H1 (cell line): ENCODE data around the gene GTPBP6. TPM values are rescaled to one million over a fixed set of nuclear protein-coding genes. Genes with fewer than 3 reads are reported as not detected.

Experiments used
- CTCF ChIA-PET: fragments of 300-600 bp; sonication (Branson Sonifier 250); formaldehyde crosslinking; loops from one replicate; lab custom pipeline; 2021; ENCODE audit not compliant: partially characterized antibody; lab: Charles Lee
- POLR2A ChIA-PET: fragments of 300-600 bp; sonication (Branson Sonifier 250); formaldehyde crosslinking; loops from one replicate; lab custom pipeline; 2021; ENCODE audit warnings: inconsistent platforms; ENCODE audit not compliant: partially characterized antibody; lab: Charles Lee
- DNase-seq, 2 experiments: peaks; one replicate each; pipeline versions ENCODE4 v3.0.0 to v3.0.0-alpha.2; 2010 to 2022; ENCODE audit warnings: low spot score in 2 of 2, low read depth in 1 of 2, mixed read lengths in 1 of 2
- FAIRE-seq: peaks from 2 replicates; lab custom pipeline; 2011; peaks lifted over from hg19 to GRCh38; lab: Jason Lieb, UNC
- H2AFZ ChIP-seq: 2 replicates; pipeline ENCODE4 v1.8.1; 2012; ENCODE audit warnings: low read length, inconsistent platforms
- H2AK5ac ChIP-seq: 2 replicates; pipeline ENCODE4 v1.6.1; 2013; ENCODE audit warnings: low read depth, low read length
- H2BK120ac ChIP-seq: replicated peaks from 2 replicates; pipeline ENCODE3; 2013; ENCODE audit warnings: low read depth, low read length, inconsistent platforms
- H2BK12ac ChIP-seq: 2 replicates; pipeline ENCODE4 v1.6.1; 2013; ENCODE audit warnings: low read depth, low read length
- H2BK15ac ChIP-seq: 2 replicates; pipeline ENCODE4 v1.6.1; 2013; ENCODE audit warnings: low read length
- H2BK20ac ChIP-seq: 2 replicates; pipeline ENCODE4 v1.6.1; 2013; ENCODE audit warnings: low read length
- H2BK5ac ChIP-seq: 2 replicates; pipeline ENCODE4 v1.6.1; 2013; ENCODE audit warnings: low read depth, low read length
- H3K14ac ChIP-seq: 2 replicates; pipeline ENCODE4 v1.6.1; 2013; ENCODE audit warnings: inconsistent platforms; ENCODE audit not compliant: insufficient read length
- H3K18ac ChIP-seq: 2 replicates; pipeline ENCODE4 v1.6.1; 2013; ENCODE audit warnings: low read length; ENCODE audit errors: extremely low read depth
- H3K23ac ChIP-seq: 2 replicates; pipeline ENCODE4 v1.6.1; 2013; ENCODE audit warnings: inconsistent platforms; ENCODE audit not compliant: insufficient read length
- H3K23me2 ChIP-seq: 2 replicates; pipeline ENCODE4 v1.6.1; 2013; ENCODE audit warnings: low read depth, low read length
- H3K27ac ChIP-seq: 2 replicates; pipeline ENCODE4 v1.6.1; 2011; ENCODE audit warnings: low read depth, low read length, inconsistent platforms
- H3K27me3 ChIP-seq, 4 experiments: replicated peaks in 1 of 4; 1 replicate in 1 of 4; 2 replicates in 3 of 4; pipeline versions ENCODE4 v1.6.1 to v1.8.1; 2011 to 2013; ENCODE audit warnings: low read length in 3 of 4, mild to moderate bottlenecking in 3 of 4, inconsistent platforms in 2 of 4, mixed read lengths in 2 of 4, moderate library complexity in 1 of 4; ENCODE audit not compliant: control insufficient read depth in 3 of 4, insufficient read depth in 3 of 4; ENCODE audit errors: extremely low read depth in 1 of 4
- H3K36me3 ChIP-seq, 4 experiments: 2 replicates each; pipeline versions ENCODE4 v1.6.1 to v1.8.1; 2011 to 2013; ENCODE audit warnings: mild to moderate bottlenecking in 4 of 4, low read length in 3 of 4, moderate library complexity in 2 of 4, control low read depth in 1 of 4, inconsistent platforms in 1 of 4; ENCODE audit not compliant: insufficient read depth in 4 of 4, control insufficient read depth in 2 of 4
- H3K4ac ChIP-seq: replicated peaks from 2 replicates; pipeline ENCODE3; 2013; ENCODE audit warnings: low read length, low read depth, mixed read lengths, inconsistent platforms; ENCODE audit not compliant: insufficient read length
- H3K4me1 ChIP-seq, 4 experiments: replicated peaks in 1 of 4; 1 replicate in 1 of 4; 2 replicates in 3 of 4; pipeline versions ENCODE4 v1.6.1 to v1.8.1; 2011 to 2013; ENCODE audit warnings: low read length in 3 of 4, inconsistent platforms in 2 of 4, mixed read lengths in 1 of 4; ENCODE audit not compliant: insufficient read depth in 4 of 4, control insufficient read depth in 3 of 4
- H3K4me2 ChIP-seq, 2 experiments: 2 replicates each; pipeline versions ENCODE4 v1.6.1 to v1.8.1; 2011 to 2013; ENCODE audit warnings: low read depth in 2 of 2, low read length in 2 of 2, control low read depth in 1 of 2, inconsistent platforms in 1 of 2, mild to moderate bottlenecking in 1 of 2; ENCODE audit not compliant: insufficient read depth in 1 of 2
- H3K4me3 ChIP-seq, 4 experiments: fragments of 200-600, 300-600 bp in 1 of 4; sonication (generic), shearing (Covaris generic), sonication (Bioruptor Twin) in 1 of 4; 2 replicates each; pipeline versions ENCODE4 v1.5.1 to v1.8.1; 2011 to 2016; ENCODE audit warnings: low read length in 4 of 4, low read depth in 3 of 4, control low read depth in 2 of 4, inconsistent platforms in 2 of 4, mild to moderate bottlenecking in 2 of 4, mixed read lengths in 1 of 4, moderate library complexity in 1 of 4; ENCODE audit not compliant: insufficient read depth in 2 of 4; ENCODE audit errors: extremely low read depth in 1 of 4
- H3K56ac ChIP-seq: replicated peaks from 2 replicates; pipeline ENCODE3; 2013; ENCODE audit warnings: low read depth, mild to moderate bottlenecking, mixed read lengths, low read length, inconsistent platforms; ENCODE audit not compliant: insufficient read length
- H3K79me1 ChIP-seq: 2 replicates; pipeline ENCODE4 v1.6.1; 2013; ENCODE audit warnings: low read depth, low read length, control low read depth
- H3K79me2 ChIP-seq, 2 experiments: 2 replicates each; pipeline versions ENCODE4 v1.6.1 to v1.8.1; 2012 to 2013; ENCODE audit warnings: low read length in 2 of 2, mild to moderate bottlenecking in 2 of 2, inconsistent platforms in 1 of 2; ENCODE audit not compliant: insufficient read depth in 2 of 2, control insufficient read depth in 1 of 2
- H3K9ac ChIP-seq, 4 experiments: replicated peaks in 1 of 4; 1 replicate in 1 of 4; 2 replicates in 3 of 4; pipeline versions ENCODE4 v1.6.1 to v1.8.1; 2011 to 2013; ENCODE audit warnings: low read depth in 3 of 4, low read length in 3 of 4, control low read depth in 2 of 4, mild to moderate bottlenecking in 2 of 4, moderate library complexity in 2 of 4, inconsistent platforms in 1 of 4; ENCODE audit errors: extremely low read depth in 1 of 4
- H3K9me3 ChIP-seq, 2 experiments: 2 replicates each; pipeline versions ENCODE4 v1.6.1 to v1.8.1; 2012 to 2013; ENCODE audit warnings: mild to moderate bottlenecking in 2 of 2, moderate library complexity in 2 of 2, control low read depth in 1 of 2, inconsistent platforms in 1 of 2, low read depth in 1 of 2, low read length in 1 of 2, mixed read lengths in 1 of 2; ENCODE audit not compliant: insufficient read depth in 2 of 2
- H4K20me1 ChIP-seq, 2 experiments: replicated peaks in 1 of 2; 2 replicates each; pipeline versions ENCODE3 to v1.8.1; 2011 to 2013; ENCODE audit warnings: inconsistent platforms in 2 of 2, low read length in 2 of 2, mild to moderate bottlenecking in 1 of 2; ENCODE audit not compliant: insufficient read depth in 2 of 2, control insufficient read depth in 1 of 2
- H4K5ac ChIP-seq: 2 replicates; pipeline ENCODE4 v1.6.1; 2013; ENCODE audit warnings: low read length, low read depth, mixed read lengths, inconsistent platforms; ENCODE audit not compliant: insufficient read length
- H4K8ac ChIP-seq: 2 replicates; pipeline ENCODE4 v1.8.0; 2013; ENCODE audit warnings: mild to moderate bottlenecking, moderate library complexity, low read length, inconsistent platforms; ENCODE audit not compliant: insufficient read depth; ENCODE audit errors: extremely low read depth
- H4K91ac ChIP-seq: replicated peaks from 2 replicates; pipeline ENCODE3; 2013; ENCODE audit warnings: low read length, mixed read lengths, inconsistent platforms; ENCODE audit not compliant: insufficient read length
- BACH1 ChIP-seq: IDR thresholded peaks from 2 replicates; pipeline ENCODE4 v1.6.1; 2012; ENCODE audit warnings: low read length, improper control_type of control experiment
- CEBPB ChIP-seq: IDR thresholded peaks from 2 replicates; pipeline ENCODE4 v1.6.1; 2012; ENCODE audit warnings: low read depth, low read length
- CHD1 ChIP-seq: IDR thresholded peaks from 2 replicates; pipeline ENCODE4 v1.6.1; 2012; ENCODE audit warnings: low read depth, low read length, improper control_type of control experiment
- EP300 ChIP-seq, 2 experiments: IDR thresholded peaks; 1 replicate in 1 of 2; 2 replicates in 1 of 2; pipeline ENCODE4 v1.6.1; 2011 to 2012; ENCODE audit warnings: low read depth in 2 of 2, low read length in 2 of 2, mild to moderate bottlenecking in 2 of 2, borderline replicate concordance in 1 of 2, inconsistent platforms in 1 of 2, moderate library complexity in 1 of 2
- JUN ChIP-seq: IDR thresholded peaks from 2 replicates; pipeline ENCODE4 v1.6.1; 2011; ENCODE audit warnings: low read depth, mild to moderate bottlenecking, improper control_type of control experiment, low read length
- POU5F1 ChIP-seq: IDR thresholded peaks from 2 replicates; pipeline ENCODE4 v1.6.1; 2011; ENCODE audit warnings: low read depth, mild to moderate bottlenecking, low read length, moderate library complexity
- RAD21 ChIP-seq, 2 experiments: IDR thresholded peaks in 1 of 2; conservative IDR thresholded peaks in 1 of 2; 2 replicates each; pipeline ENCODE4 v1.6.1; 2011; ENCODE audit warnings: low read depth in 2 of 2, low read length in 2 of 2, improper control_type of control experiment in 1 of 2, inconsistent platforms in 1 of 2, mild to moderate bottlenecking in 1 of 2, moderate library complexity in 1 of 2
- RBBP5 ChIP-seq: IDR thresholded peaks from 2 replicates; pipeline ENCODE4 v1.7.1; 2012; ENCODE audit warnings: low read depth, mild to moderate bottlenecking, inconsistent platforms, low read length, moderate library complexity, borderline replicate concordance
- SIN3A ChIP-seq, 2 experiments: IDR thresholded peaks in 1 of 2; conservative IDR thresholded peaks in 1 of 2; 2 replicates each; pipeline ENCODE4 v1.6.1; 2011 to 2012; ENCODE audit warnings: low read length in 2 of 2, improper control_type of control experiment in 1 of 2, low read depth in 1 of 2, mild to moderate bottlenecking in 1 of 2
- SP2 ChIP-seq: IDR thresholded peaks from 2 replicates; pipeline ENCODE4 v1.6.1; 2012; ENCODE audit warnings: mild to moderate bottlenecking, low read length, inconsistent platforms
- SUZ12 ChIP-seq: fragments of 200-600 bp; sonication (generic); IDR thresholded peaks from 2 replicates; pipeline ENCODE4 v1.6.1; 2012; ENCODE audit warnings: mild to moderate bottlenecking, inconsistent platforms, low read length, moderate library complexity, mixed read lengths
- TAF7 ChIP-seq: optimal IDR thresholded peaks from 2 replicates; pipeline ENCODE3; 2011; ENCODE audit warnings: low read depth, mild to moderate bottlenecking, inconsistent platforms, low read length, moderate library complexity, borderline replicate concordance
- TEAD4 ChIP-seq: IDR thresholded peaks from 2 replicates; pipeline ENCODE4 v1.6.1; 2012; ENCODE audit warnings: low read depth, low read length, inconsistent platforms, mixed read lengths
- YY1 ChIP-seq: IDR thresholded peaks from 2 replicates; pipeline ENCODE4 v1.6.1; 2011; ENCODE audit warnings: low read depth, mild to moderate bottlenecking, low read length
- WGBS, 2 experiments: shearing (Covaris generic) in 1 of 2; methylation state at CpG; one replicate each; pipeline versions ENCODE4 v1.1.6 to v1.1.7; 2013 to 2015; ENCODE audit warnings: low lambda C conversion rate in 2 of 2, mixed read lengths in 2 of 2, inconsistent platforms in 1 of 2, low coverage in 1 of 2, missing lambda C conversion rate in 1 of 2; ENCODE audit not compliant: insufficient replicate concordance in 2 of 2, insufficient coverage in 1 of 2, insufficient read length in 1 of 2; ENCODE audit errors: extremely low coverage in 1 of 2, missing lambda C conversion rate in 1 of 2; 5-methylcytosine and 5-hydroxymethylcytosine counted together
- polyA plus RNA-seq, 7 experiments: library from polyadenylated mRNA; depleted of rRNA in 3 of 7; stranded (reverse) in 5 of 7; unstranded in 2 of 7; fragments of >200 nt in 5 of 7; fragments of 200-250 nt in 2 of 7; gene quantifications; 1 replicate in 5 of 7; 2 replicates in 1 of 7; 4 replicates in 1 of 7; pipeline versions ENCODE4 v1.2.1 to v1.2.3, GENCODE V29; 2011 to 2013; ENCODE audit warnings: missing spikeins in 2 of 7, mixed read lengths in 2 of 7
- total RNA-seq: library from RNA; stranded (reverse); fragmentation: NEBNext Ultra II Directional; extraction: Animal tissue kit (Norgen Biotek cat#: 25700); gene quantifications from 2 replicates; pipeline ENCODE4 v1.2.1, GENCODE V29; 2021

The GTPBP6 gene
- total and polyA plus RNA-seq, 2 of the 8 experiments (the other 6 are each of a cell fraction or from before 2014, with no cell fraction given): 33.9 to 57.1 TPM

DNA sequence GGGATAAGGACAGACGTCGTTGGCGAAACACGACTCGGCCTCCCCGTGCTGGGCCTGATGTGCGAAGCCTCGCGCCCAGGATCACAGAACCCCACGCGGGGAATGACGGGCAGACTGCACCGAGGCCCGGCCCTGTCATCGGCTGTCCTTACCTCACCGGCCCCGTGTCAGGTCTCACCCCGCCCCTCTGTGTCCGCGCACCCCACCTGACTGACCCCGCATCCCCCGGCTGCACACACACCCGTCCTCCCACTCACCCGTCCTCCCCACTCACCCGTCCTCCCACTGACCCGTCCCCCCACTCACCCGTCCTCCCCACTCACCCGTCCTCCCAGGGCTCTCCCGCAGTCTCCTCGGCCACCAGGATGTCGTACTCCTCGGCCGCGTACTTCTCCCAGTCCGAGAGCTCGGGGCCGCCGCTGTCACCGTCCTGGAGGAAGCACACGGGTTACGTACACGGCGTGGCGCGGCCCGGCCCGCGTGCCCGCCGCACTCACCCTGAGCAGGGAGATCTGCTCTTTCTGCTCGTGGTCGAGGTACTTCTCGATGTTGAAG is 19.8 kb upstream of the GTPBP6 start:
- Histone ChIP-seq H3K23me2 (no peaks in the 10 kb centered on the region), H3K4me1 (no peaks in the 10 kb centered on the region), H4K91ac (no peak overlapping the region), H4K20me1 (peaks cover 0 to 11% of the 10 kb centered on the region in 2 experiments), H2BK120ac (no peak overlapping the region), H3K14ac (no peak overlapping the region), H3K36me3 (peaks cover 5 to 46% (median 20%) of the 10 kb centered on the region in 4 experiments; a peak in 5 of 8 replicates), H4K8ac (no peak overlapping the region), H2AK5ac (no peak overlapping the region), H4K5ac (no peak overlapping the region), H3K4me3 (no peak overlapping the region), H3K23ac (no peak overlapping the region), H2BK12ac (no peak overlapping the region), H3K79me1 (no peaks in the 10 kb centered on the region; the same call in 1 of the 2 replicates), H2AFZ (no peak overlapping the region), H3K18ac (no peak overlapping the region), H3K27me3 (no peaks in the 10 kb centered on the region), H3K4me2 (no peak overlapping the region), H3K56ac (no peak overlapping the region), H3K27ac (no peak overlapping the region), H2BK20ac (no peak overlapping the region), H3K9me3 (no peaks in the 10 kb centered on the region; a peak in 1 of 4 replicates), H3K4ac (no peak overlapping the region), H2BK15ac (no peak overlapping the region), H2BK5ac (no peak overlapping the region), H3K79me2 (no peaks in the 10 kb centered on the region), H3K9ac (no peak overlapping the region)
- ChIA-PET CTCF (no interaction called here), POLR2A (no interaction called here)
- DNase-seq (no peak), FAIRE-seq (no peak)
- 90% methylated on average over 22 of the region's 53 CpGs; no CpG with 5 or more reads in 1 of the 2 experiments for whole genome bisulfite sequencing, 2 experiments
- TF ChIP-seq SP2 (no peak), EP300 (IDR thresholded peaks at IDR 0.05; ENCODE audit: borderline replicate concordance in 1 of 2, low read depth in 2 of 2, low read length in 2 of 2) (no peak), BACH1 (no peak), SIN3A (conservative IDR thresholded peaks at IDR 0.05 in 1 of 2, IDR thresholded peaks at IDR 0.05 in 1 of 2; ENCODE audit: low read depth in 1 of 2, low read length in 2 of 2) (no peak), CEBPB (no peak), SUZ12 (no peak), RBBP5 (no peak), TEAD4 (no peak), RAD21 (IDR thresholded peaks at IDR 0.05 in 1 of 2, conservative IDR thresholded peaks at IDR 0.05 in 1 of 2; ENCODE audit: low read depth in 2 of 2, low read length in 2 of 2) (no peak), POU5F1 (no peak), YY1 (no peak), TAF7 (no peak), CHD1 (no peak), JUN (no peak)
